Middle frontal gyrus (tissue), 1 donor: Measurements from ENCODE around the gene KRT81.
"Not testable (repeated sequence)": the region's sequence is repeated elsewhere in the genome, so short reads cannot be mapped to it uniquely, and the experiment has no call there.

ENCODE experiments used
- DNase-seq: peaks from one replicate; pipeline ENCODE4 v3.0.0-alpha.2; 2015; ENCODE audit warnings: low spot score; ENCODE audit errors: extremely low spot score

The KRT81 gene

GRCh38 chr12:52300796-52301691 lies 9.7 kb upstream of the KRT81 start:
- no peak for DNase-seq

- DNase-seq: no peak
Observed at GRCh38 chr12:52298677-52299190, 7.4 kb upstream of the KRT81 start.

GRCh38 chr12:52296572-52297215 lies 5.4 kb upstream of the KRT81 start:
- no peak for DNase-seq

GRCh38 chr12:52295663-52296062 lies 4.3 kb upstream of the KRT81 start:
- DNase-seq: no peak

GRCh38 chr12:52294803-52295202 lies 3.5 kb upstream of the KRT81 start:
- DNase-seq: no peak

- DNase-seq: no peak
Observed at GRCh38 chr12:52293926-52294325, 2.6 kb upstream of the KRT81 start.

GRCh38 chr12:52290483-52291134 lies 725 bp downstream of the KRT81 start:
- DNase-seq: not testable (repeated sequence)

GRCh38 chr12:52287816-52288805 lies 3.2 kb downstream of the KRT81 start:
- not testable (repeated sequence) for DNase-seq

- not testable (repeated sequence) for DNase-seq
Observed at GRCh38 chr12:52286857-52287785, 4.2 kb downstream of the KRT81 start.

- DNase-seq: no peak
Observed at GRCh38 chr12:52285851-52286530, 5.3 kb downstream of the KRT81 start.

- DNase-seq: no peak
Observed at GRCh38 chr12:52285172-52285745, 6.1 kb downstream of the KRT81 start.

- DNase-seq: no peak
Observed at GRCh38 chr12:52284562-52285171, 6.7 kb downstream of the KRT81 start.

GRCh38 chr12:52280796-52281560 lies 10.4 kb downstream of the KRT81 start:
- no peak for DNase-seq

- no peak for DNase-seq
Observed at GRCh38 chr12:52280319-52280795, 11.0 kb downstream of the KRT81 start.

GRCh38 chr12:52279422-52280318 lies 11.7 kb downstream of the KRT81 start:
- no peak for DNase-seq
